SK-N-SH treated with all-trans-retinoic acid at 6 μM for 48 hours (cell line): ENCODE data around the gene UTS2R.

Source experiments
- ATAC-seq: fragments of 200-7000 bp; cut with Tn5 transposase; 3 replicates; pipeline ENCODE4 v1.9.1; 2020; ENCODE audit warnings: mild to moderate bottlenecking, moderate library complexity
- ARNTL ChIP-seq: fragments of 450-650 bp; formaldehyde crosslinking; IDR thresholded peaks from 2 replicates; pipeline ENCODE4 v1.5.0; 2020; ENCODE audit warnings: low read depth, mild to moderate bottlenecking, moderate library complexity, borderline replicate concordance
- BACH2 ChIP-seq: fragments of 250-450 bp; sonication (Bioruptor Pico); IDR thresholded peaks from 2 replicates; pipeline ENCODE4 v1.9.0; 2021; ENCODE audit warnings: mild to moderate bottlenecking, borderline replicate concordance
- CSDC2 ChIP-seq: fragments of 250-450 bp; sonication (Bioruptor Pico); IDR thresholded peaks from 2 replicates; pipeline ENCODE4 v1.5.0; 2020; ENCODE audit warnings: mild to moderate bottlenecking, moderate library complexity
- ESRRG ChIP-seq: fragments of 250-450 bp; sonication (Bioruptor Pico); IDR thresholded peaks from 2 replicates; pipeline ENCODE4 v1.6.1; 2021; ENCODE audit warnings: mild to moderate bottlenecking
- GLIS3 ChIP-seq: fragments of 250-450 bp; sonication (Bioruptor Pico); IDR thresholded peaks from 2 replicates; pipeline ENCODE4 v1.5.0; 2020; ENCODE audit warnings: mild to moderate bottlenecking, moderate library complexity
- OSR1 ChIP-seq: fragments of 250-450 bp; sonication (Bioruptor Pico); IDR thresholded peaks from 2 replicates; pipeline ENCODE4 v1.8.0; 2022; ENCODE audit warnings: moderate library complexity, mild to moderate bottlenecking, inconsistent platforms
- RARB ChIP-seq: fragments of 250-450 bp; sonication (Bioruptor Pico); IDR thresholded peaks from 2 replicates; pipeline ENCODE4 v1.8.0; 2021; ENCODE audit warnings: mild to moderate bottlenecking, moderate library complexity
- SNAI2 ChIP-seq: fragments of 250-450 bp; sonication (Bioruptor Pico); IDR thresholded peaks from 2 replicates; pipeline ENCODE4 v1.5.0; 2020; ENCODE audit warnings: mild to moderate bottlenecking, moderate library complexity
- TCF4 ChIP-seq: fragments of 250-450 bp; sonication (Bioruptor Pico); IDR thresholded peaks from 2 replicates; pipeline ENCODE4 v1.8.0; 2021; ENCODE audit warnings: mild to moderate bottlenecking, moderate library complexity, borderline replicate concordance
- ZFP3 ChIP-seq: fragments of 250-450 bp; sonication (Bioruptor Pico); IDR thresholded peaks from 2 replicates; pipeline ENCODE4 v1.5.0; 2020; ENCODE audit warnings: mild to moderate bottlenecking, moderate library complexity
- ZFP30 ChIP-seq: fragments of 450-650 bp; formaldehyde crosslinking; IDR thresholded peaks from 2 replicates; pipeline ENCODE4 v1.5.0; 2022; ENCODE audit warnings: mild to moderate bottlenecking, moderate library complexity
- ZNF565 ChIP-seq: fragments of 450-650 bp; formaldehyde crosslinking; conservative IDR thresholded peaks from 2 replicates; pipeline ENCODE4 v1.5.0; 2020; ENCODE audit warnings: low read depth, mild to moderate bottlenecking, moderate library complexity
- ZNF70 ChIP-seq: fragments of 450-650 bp; formaldehyde crosslinking; IDR thresholded peaks from 2 replicates; pipeline ENCODE4 v1.5.0; 2020; ENCODE audit warnings: mild to moderate bottlenecking, moderate library complexity
- ZNF8 ChIP-seq: fragments of 450-650 bp; formaldehyde crosslinking; IDR thresholded peaks from 2 replicates; pipeline ENCODE4 v1.5.0; 2020; ENCODE audit warnings: mild to moderate bottlenecking, moderate library complexity
- TF ChIP-seq, protein P1 (sequence below): fragments of 250-450 bp; sonication (Bioruptor Pico); IDR thresholded peaks from 2 replicates; pipeline ENCODE4 v1.5.1; 2021; ENCODE audit warnings: mild to moderate bottlenecking, moderate library complexity
- TF ChIP-seq, protein P2 (sequence below): fragments of 250-450 bp; sonication (Bioruptor Pico); IDR thresholded peaks from 2 replicates; pipeline ENCODE4 v1.8.0; 2020; ENCODE audit warnings: mild to moderate bottlenecking, moderate library complexity, borderline replicate concordance
- TF ChIP-seq, protein P3 (sequence below): fragments of 250-450 bp; sonication (Bioruptor Pico); IDR thresholded peaks from 2 replicates; pipeline ENCODE4 v1.5.1; 2020; ENCODE audit warnings: low read depth, mild to moderate bottlenecking, moderate library complexity

UTS2R gene

DNA sequence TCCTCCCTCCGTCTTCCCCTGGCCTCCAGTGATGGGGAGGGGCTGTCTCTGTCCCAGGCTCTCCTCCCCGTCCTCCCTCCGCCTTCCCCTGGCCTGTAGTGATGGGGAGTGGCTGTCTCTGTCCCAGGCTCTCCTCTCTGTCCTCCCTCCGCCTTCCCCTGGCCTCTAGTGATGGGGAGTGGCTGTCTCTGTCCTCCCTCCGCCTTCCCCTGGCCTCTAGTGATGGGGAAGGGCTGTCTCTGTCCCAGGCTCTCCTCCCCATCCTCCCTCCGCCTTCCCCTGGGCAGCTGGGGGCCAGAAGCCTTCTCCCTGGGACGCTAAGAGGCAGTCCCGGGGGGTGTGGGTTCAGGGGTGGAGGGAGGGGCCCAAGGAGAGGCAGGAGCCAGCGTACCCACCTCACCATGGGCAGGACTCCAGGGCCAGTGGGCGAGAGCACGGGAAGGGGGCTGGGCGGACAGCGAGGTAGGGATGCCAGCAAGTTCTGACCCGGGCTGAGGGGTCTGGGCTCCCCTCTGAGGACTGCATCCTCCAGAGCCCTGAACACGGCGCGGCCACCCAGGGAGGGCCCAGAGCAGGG is 14.8 kb downstream of the UTS2R start:
- TF ChIP-seq, protein P1, sequence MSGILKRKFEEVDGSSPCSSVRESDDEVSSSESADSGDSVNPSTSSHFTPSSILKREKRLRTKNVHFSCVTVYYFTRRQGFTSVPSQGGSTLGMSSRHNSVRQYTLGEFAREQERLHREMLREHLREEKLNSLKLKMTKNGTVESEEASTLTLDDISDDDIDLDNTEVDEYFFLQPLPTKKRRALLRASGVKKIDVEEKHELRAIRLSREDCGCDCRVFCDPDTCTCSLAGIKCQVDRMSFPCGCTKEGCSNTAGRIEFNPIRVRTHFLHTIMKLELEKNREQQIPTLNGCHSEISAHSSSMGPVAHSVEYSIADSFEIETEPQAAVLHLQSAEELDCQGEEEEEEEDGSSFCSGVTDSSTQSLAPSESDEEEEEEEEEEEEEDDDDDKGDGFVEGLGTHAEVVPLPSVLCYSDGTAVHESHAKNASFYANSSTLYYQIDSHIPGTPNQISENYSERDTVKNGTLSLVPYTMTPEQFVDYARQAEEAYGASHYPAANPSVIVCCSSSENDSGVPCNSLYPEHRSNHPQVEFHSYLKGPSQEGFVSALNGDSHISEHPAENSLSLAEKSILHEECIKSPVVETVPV (CRISPR knock-in tag) = no peak
- TF ChIP-seq BACH2 (CRISPR knock-in tag) = no peak
- TF ChIP-seq RARB (CRISPR knock-in tag) = no peak
- TF ChIP-seq ZNF8 (CRISPR knock-in tag) = no peak
- TF ChIP-seq OSR1 (CRISPR knock-in tag) = no peak
- TF ChIP-seq, protein P2, sequence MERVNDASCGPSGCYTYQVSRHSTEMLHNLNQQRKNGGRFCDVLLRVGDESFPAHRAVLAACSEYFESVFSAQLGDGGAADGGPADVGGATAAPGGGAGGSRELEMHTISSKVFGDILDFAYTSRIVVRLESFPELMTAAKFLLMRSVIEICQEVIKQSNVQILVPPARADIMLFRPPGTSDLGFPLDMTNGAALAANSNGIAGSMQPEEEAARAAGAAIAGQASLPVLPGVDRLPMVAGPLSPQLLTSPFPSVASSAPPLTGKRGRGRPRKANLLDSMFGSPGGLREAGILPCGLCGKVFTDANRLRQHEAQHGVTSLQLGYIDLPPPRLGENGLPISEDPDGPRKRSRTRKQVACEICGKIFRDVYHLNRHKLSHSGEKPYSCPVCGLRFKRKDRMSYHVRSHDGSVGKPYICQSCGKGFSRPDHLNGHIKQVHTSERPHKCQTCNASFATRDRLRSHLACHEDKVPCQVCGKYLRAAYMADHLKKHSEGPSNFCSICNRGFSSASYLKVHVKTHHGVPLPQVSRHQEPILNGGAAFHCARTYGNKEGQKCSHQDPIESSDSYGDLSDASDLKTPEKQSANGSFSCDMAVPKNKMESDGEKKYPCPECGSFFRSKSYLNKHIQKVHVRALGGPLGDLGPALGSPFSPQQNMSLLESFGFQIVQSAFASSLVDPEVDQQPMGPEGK (CRISPR knock-in tag) = no peak
- TF ChIP-seq ZNF70 (CRISPR knock-in tag) = peak; percentile 86

DNA sequence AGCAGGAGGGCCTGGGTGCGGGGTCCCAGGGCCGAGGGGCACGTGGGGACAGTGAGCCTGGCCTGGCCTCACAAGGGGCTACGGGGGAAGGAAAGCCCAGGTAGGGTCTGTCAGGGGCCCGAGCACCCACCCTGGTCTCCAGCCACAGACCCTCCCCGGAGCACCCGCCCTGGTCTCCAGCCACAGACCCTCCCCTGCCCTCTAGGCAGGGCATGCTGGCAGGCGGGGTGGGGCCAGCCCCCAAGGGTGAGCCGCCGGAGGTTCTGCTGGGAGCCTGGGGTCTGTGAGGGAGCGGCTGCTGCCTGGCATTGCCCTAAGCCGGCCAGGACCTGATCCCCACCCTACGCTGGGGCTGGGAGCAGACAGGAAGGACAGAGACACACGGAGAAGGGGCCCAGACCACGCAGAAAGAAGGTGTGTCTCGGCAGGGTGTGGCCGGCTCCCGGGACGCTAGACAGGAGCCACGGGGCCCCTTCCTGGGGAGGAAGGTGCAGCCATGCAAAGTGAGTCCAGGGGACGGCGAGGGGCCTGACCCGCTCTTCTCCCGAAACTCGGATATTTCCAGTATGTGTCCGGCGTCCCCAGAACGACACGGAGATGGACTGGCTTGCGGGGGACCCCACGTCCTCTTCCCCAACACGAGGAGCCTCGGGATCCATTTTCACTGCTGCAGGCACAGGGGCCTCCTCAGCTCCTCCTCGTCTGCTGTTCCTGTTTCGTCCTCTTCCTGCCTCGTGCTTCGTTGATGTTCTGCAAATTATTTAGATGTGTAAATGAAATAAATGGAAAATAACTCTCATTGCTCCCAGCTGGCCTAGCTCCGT is 15.5 kb downstream of the UTS2R start:
- ATAC-seq = no peak
- no peak for TF ChIP-seq ESRRG (CRISPR knock-in tag)
- TF ChIP-seq, protein P2 (CRISPR knock-in tag) = no peak
- TF ChIP-seq ZFP30 (CRISPR knock-in tag) = no peak
- TF ChIP-seq ZNF565 = no peak
- no peak for TF ChIP-seq ZNF8 (CRISPR knock-in tag)
- no peak for TF ChIP-seq ZFP3 (CRISPR knock-in tag)
- TF ChIP-seq CSDC2 = no peak
- TF ChIP-seq GLIS3 = no peak
- TF ChIP-seq BACH2 (CRISPR knock-in tag) = no peak
- TF ChIP-seq TCF4 (CRISPR knock-in tag) = no peak
- TF ChIP-seq ARNTL (CRISPR knock-in tag) = no peak

More for the DNA sequence above, 14.8 kb downstream of the UTS2R start:
- ATAC-seq = no peak

- no peak for ATAC-seq
- TF ChIP-seq, protein P1 (CRISPR knock-in tag) = no peak
Measured at GRCh38 chr17:82387705-82388106, 16.1 kb downstream of the UTS2R start.

DNA sequence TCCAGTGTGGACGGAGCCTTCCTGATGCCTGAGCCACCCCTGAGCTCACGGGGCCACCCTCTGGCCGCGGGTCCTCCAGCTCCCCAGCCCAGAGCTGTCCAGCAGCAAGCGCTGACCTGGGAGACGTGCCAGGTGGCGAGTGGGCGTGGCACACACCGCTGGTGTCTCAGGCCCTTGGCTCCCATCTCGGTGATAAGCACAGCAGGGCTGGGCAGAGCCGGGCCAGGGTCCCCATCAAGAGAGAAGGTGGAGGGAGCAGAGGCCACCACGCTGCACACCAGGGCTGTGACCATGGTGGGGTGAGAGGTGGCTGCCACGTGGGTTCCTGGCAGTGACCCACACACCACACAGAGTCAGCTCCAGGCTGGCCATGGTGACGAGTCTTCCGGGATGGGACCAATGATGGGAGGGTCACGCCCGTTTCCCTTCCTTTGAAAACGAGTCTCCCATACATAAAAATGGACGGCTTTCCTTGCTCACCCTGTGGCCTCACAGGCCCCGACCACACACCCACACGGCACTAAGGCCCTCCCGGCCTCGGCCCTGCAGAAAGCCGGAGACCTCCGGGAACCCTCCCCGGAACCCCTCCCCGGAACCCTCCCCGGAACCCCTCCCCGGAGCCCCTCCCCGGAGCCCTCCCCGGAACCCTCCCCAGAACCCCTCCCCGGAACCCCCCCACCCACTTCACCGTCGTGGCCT is 16.8 kb downstream of the UTS2R start:
- TF ChIP-seq, protein P3, sequence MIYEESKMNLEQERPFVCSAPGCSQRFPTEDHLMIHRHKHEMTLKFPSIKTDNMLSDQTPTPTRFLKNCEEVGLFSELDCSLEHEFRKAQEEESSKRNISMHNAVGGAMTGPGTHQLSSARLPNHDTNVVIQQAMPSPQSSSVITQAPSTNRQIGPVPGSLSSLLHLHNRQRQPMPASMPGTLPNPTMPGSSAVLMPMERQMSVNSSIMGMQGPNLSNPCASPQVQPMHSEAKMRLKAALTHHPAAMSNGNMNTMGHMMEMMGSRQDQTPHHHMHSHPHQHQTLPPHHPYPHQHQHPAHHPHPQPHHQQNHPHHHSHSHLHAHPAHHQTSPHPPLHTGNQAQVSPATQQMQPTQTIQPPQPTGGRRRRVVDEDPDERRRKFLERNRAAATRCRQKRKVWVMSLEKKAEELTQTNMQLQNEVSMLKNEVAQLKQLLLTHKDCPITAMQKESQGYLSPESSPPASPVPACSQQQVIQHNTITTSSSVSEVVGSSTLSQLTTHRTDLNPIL (CRISPR knock-in tag) = no peak
- TF ChIP-seq ARNTL (CRISPR knock-in tag) = no peak
- no peak for TF ChIP-seq ESRRG (CRISPR knock-in tag)
- no peak for TF ChIP-seq ZFP30 (CRISPR knock-in tag)
- TF ChIP-seq SNAI2 (CRISPR knock-in tag) = no peak
- peak; percentile 14 for ATAC-seq
